ENCODE data around the gene USP7. TPM values are rescaled to one million over a fixed set of nuclear protein-coding genes. Genes with fewer than 3 reads are reported as not detected.

The USP7 gene
- total and polyA plus RNA-seq, 2 donors, result 39.1 to 100 TPM

- DNase-seq (ENCODE audit: extremely low spot score), result no peak
- Histone ChIP-seq H3K27ac (ENCODE audit: low read depth) (no peak overlapping the region), H3K36me3 (ENCODE audit: insufficient read depth) (no peaks in the 10 kb centered on the region), H3K4me3 (ENCODE audit: low read depth, low read length) (no peak overlapping the region), H3K4me1 (ENCODE audit: insufficient read depth) (no peaks in the 10 kb centered on the region)
- 65% methylated on average over 3 of the region's 3 CpGs for WGBS
Measured at GRCh38 chr16:8966817-8967131, 3.1 kb upstream of the USP7 start.

GRCh38 chr16:8964462-8964861 is 756 bp upstream of the USP7 start:
- 60% methylated on average over 6 of the region's 6 CpGs for WGBS
- Histone ChIP-seq H3K36me3 (ENCODE audit: insufficient read depth) (no peaks in the 10 kb centered on the region), H3K27ac (ENCODE audit: low read depth) (no peak overlapping the region), H3K4me3 (ENCODE audit: low read depth, low read length) (peak overlapping the region; percentile 98), H3K4me1 (ENCODE audit: insufficient read depth) (no peaks in the 10 kb centered on the region)
- DNase-seq (ENCODE audit: extremely low spot score), result no peak

GRCh38 chr16:8963010-8963820 is 491 bp downstream of the USP7 start:
- peak overlapping the region; percentile 79 for H3K27ac ChIP-seq (ENCODE audit: low read depth)
- DNase-seq (ENCODE audit: extremely low spot score), result no peak

GRCh38 chr16:8962393-8963009 is 1.2 kb downstream of the USP7 start:
- DNase-seq (ENCODE audit: extremely low spot score), result no peak

More at GRCh38 chr16:8963010-8963820, 491 bp downstream of the USP7 start:
- Histone ChIP-seq H3K4me3 (ENCODE audit: low read depth, low read length) (peak overlapping the region; percentile 98), H3K4me1 (ENCODE audit: insufficient read depth) (no peaks in the 10 kb centered on the region), H3K36me3 (ENCODE audit: insufficient read depth) (no peaks in the 10 kb centered on the region)
- WGBS, result under 1% methylated on average over 145 of the region's 146 CpGs

GRCh38 chr16:8961811-8962390 is 1.8 kb downstream of the USP7 start:
- H3K27ac ChIP-seq (ENCODE audit: low read depth), result no peak overlapping the region
- peak overlapping the region; percentile 98 for H3K4me3 ChIP-seq (ENCODE audit: low read depth, low read length)
- no peak for DNase-seq (ENCODE audit: extremely low spot score)
- no peaks in the 10 kb centered on the region for H3K36me3 ChIP-seq (ENCODE audit: insufficient read depth)
- peaks cover 3% of the 10 kb centered on the region for H3K4me1 ChIP-seq (ENCODE audit: insufficient read depth)
- 39% methylated on average over 15 of the region's 15 CpGs for WGBS

More at GRCh38 chr16:8962393-8963009, 1.2 kb downstream of the USP7 start:
- WGBS, result 1% methylated on average over 50 of the region's 50 CpGs
- Histone ChIP-seq H3K4me3 (ENCODE audit: low read depth, low read length) (peak overlapping the region; percentile 98), H3K4me1 (ENCODE audit: insufficient read depth) (peaks cover 3% of the 10 kb centered on the region), H3K27ac (ENCODE audit: low read depth) (peak overlapping the region; percentile 79), H3K36me3 (ENCODE audit: insufficient read depth) (no peaks in the 10 kb centered on the region)

GRCh38 chr16:8960788-8961109 is 3.0 kb downstream of the USP7 start:
- Histone ChIP-seq H3K4me1 (ENCODE audit: insufficient read depth) (peaks cover 3% of the 10 kb centered on the region), H3K4me3 (ENCODE audit: low read depth, low read length) (no peak overlapping the region), H3K27ac (ENCODE audit: low read depth) (no peak overlapping the region), H3K36me3 (ENCODE audit: insufficient read depth) (no peaks in the 10 kb centered on the region)
- 25% methylated on average over 1 of the region's 1 CpG for WGBS
- DNase-seq (ENCODE audit: extremely low spot score), result no peak

GRCh38 chr16:8959921-8960787 is 3.6 kb downstream of the USP7 start:
- H3K4me1 ChIP-seq (ENCODE audit: insufficient read depth), result peaks cover 3% of the 10 kb centered on the region
- 17% methylated on average over 12 of the region's 12 CpGs for WGBS
- DNase-seq (ENCODE audit: extremely low spot score), result no peak
- H3K27ac ChIP-seq (ENCODE audit: low read depth), result no peak overlapping the region
- no peaks in the 10 kb centered on the region for H3K36me3 ChIP-seq (ENCODE audit: insufficient read depth)
- H3K4me3 ChIP-seq (ENCODE audit: low read depth, low read length), result no peak overlapping the region

- DNase-seq (ENCODE audit: extremely low spot score), result no peak
- Histone ChIP-seq H3K27ac (ENCODE audit: low read depth) (no peak overlapping the region), H3K36me3 (ENCODE audit: insufficient read depth) (no peaks in the 10 kb centered on the region), H3K4me3 (ENCODE audit: low read depth, low read length) (no peak overlapping the region), H3K4me1 (ENCODE audit: insufficient read depth) (peaks cover 3% of the 10 kb centered on the region)
- 52% methylated on average over 14 of the region's 14 CpGs for WGBS
Measured at GRCh38 chr16:8958344-8959167, 5.2 kb downstream of the USP7 start.

- H3K36me3 ChIP-seq (ENCODE audit: insufficient read depth), result no peaks in the 10 kb centered on the region
- no peak for DNase-seq (ENCODE audit: extremely low spot score)
- no peak overlapping the region for H3K4me3 ChIP-seq (ENCODE audit: low read depth, low read length)
- no peak overlapping the region for H3K27ac ChIP-seq (ENCODE audit: low read depth)
- H3K4me1 ChIP-seq (ENCODE audit: insufficient read depth), result peaks cover 3% of the 10 kb centered on the region
- 65% methylated on average over 9 of the region's 9 CpGs for WGBS
Measured at GRCh38 chr16:8957509-8958157, 6.1 kb downstream of the USP7 start.

GRCh38 chr16:8957063-8957397 is 6.7 kb downstream of the USP7 start:
- DNase-seq (ENCODE audit: extremely low spot score), result no peak
- WGBS, result 60% methylated on average over 2 of the region's 2 CpGs
- Histone ChIP-seq H3K36me3 (ENCODE audit: insufficient read depth) (no peaks in the 10 kb centered on the region), H3K4me1 (ENCODE audit: insufficient read depth) (peaks cover 3% of the 10 kb centered on the region), H3K27ac (ENCODE audit: low read depth) (no peak overlapping the region), H3K4me3 (ENCODE audit: low read depth, low read length) (no peak overlapping the region)

GRCh38 chr16:8956265-8957062 is 7.2 kb downstream of the USP7 start:
- 69% methylated on average over 21 of the region's 21 CpGs for WGBS
- no peaks in the 10 kb centered on the region for H3K36me3 ChIP-seq (ENCODE audit: insufficient read depth)
- H3K27ac ChIP-seq (ENCODE audit: low read depth), result no peak overlapping the region
- H3K4me3 ChIP-seq (ENCODE audit: low read depth, low read length), result no peak overlapping the region
- no peak for DNase-seq (ENCODE audit: extremely low spot score)
- peaks cover 3% of the 10 kb centered on the region for H3K4me1 ChIP-seq (ENCODE audit: insufficient read depth)

GRCh38 chr16:8955828-8956227 is 7.9 kb downstream of the USP7 start:
- Histone ChIP-seq H3K36me3 (ENCODE audit: insufficient read depth) (no peaks in the 10 kb centered on the region), H3K27ac (ENCODE audit: low read depth) (no peak overlapping the region), H3K4me1 (ENCODE audit: insufficient read depth) (peaks cover 5% of the 10 kb centered on the region), H3K4me3 (ENCODE audit: low read depth, low read length) (no peak overlapping the region)
- DNase-seq (ENCODE audit: extremely low spot score), result no peak
- WGBS, result 49% methylated on average over 2 of the region's 2 CpGs

Measured in urinary bladder (tissue), 4 donors.